H1 (cell line): ENCODE data around the gene CIAO3. TPM values are rescaled to one million over a fixed set of nuclear protein-coding genes. Genes with fewer than 3 reads are reported as not detected.

ENCODE experiments used
- ATF3 ChIP-seq: IDR thresholded peaks from 2 replicates; pipeline ENCODE4 v1.6.1; 2011; ENCODE audit warnings: low read depth, mild to moderate bottlenecking, low read length; ENCODE audit not compliant: insufficient read depth
- BACH1 ChIP-seq: IDR thresholded peaks from 2 replicates; pipeline ENCODE4 v1.6.1; 2012; ENCODE audit warnings: low read length, improper control_type of control experiment
- BRCA1 ChIP-seq: IDR thresholded peaks from 2 replicates; pipeline ENCODE4 v1.6.1; 2012; ENCODE audit warnings: low read depth, low read length, improper control_type of control experiment
- CBX5 ChIP-seq: fragments of 300-800, 300-1000 bp; sonication (generic); IDR thresholded peaks from 2 replicates; pipeline ENCODE4 v1.7.1; 2016; ENCODE audit warnings: antibody characterized with exemption, low read length, low read depth
- CBX8 ChIP-seq: fragments of 300-800, 300-1000 bp; sonication (generic); IDR thresholded peaks from 2 replicates; pipeline ENCODE4 v1.7.1; 2016; ENCODE audit warnings: low read depth, low read length, borderline replicate concordance
- HDAC6 ChIP-seq: IDR thresholded peaks from one replicate; pipeline ENCODE4 v1.7.1; 2012; ENCODE audit warnings: low read depth, mild to moderate bottlenecking, inconsistent platforms, low read length, moderate library complexity
- JUN ChIP-seq: IDR thresholded peaks from 2 replicates; pipeline ENCODE4 v1.6.1; 2011; ENCODE audit warnings: low read depth, mild to moderate bottlenecking, improper control_type of control experiment, low read length
- MAFK ChIP-seq: IDR thresholded peaks from 2 replicates; pipeline ENCODE4 v1.6.1; 2012; ENCODE audit warnings: low read depth, mild to moderate bottlenecking, improper control_type of control experiment, low read length
- NANOG ChIP-seq: IDR thresholded peaks from 2 replicates; pipeline ENCODE4 v1.6.1; 2011; ENCODE audit warnings: low read length, low read depth, mild to moderate bottlenecking, inconsistent platforms; ENCODE audit not compliant: insufficient read depth, poor library complexity, severe bottlenecking
- NRF1 ChIP-seq: IDR thresholded peaks from 2 replicates; pipeline ENCODE4 v1.6.1; 2011; ENCODE audit warnings: mild to moderate bottlenecking, low read depth, low read length, improper control_type of control experiment
- PHF8 ChIP-seq: fragments of 200-600 bp; sonication (generic); conservative IDR thresholded peaks from 2 replicates; pipeline ENCODE4 v1.7.1; 2012; ENCODE audit warnings: low read depth, mild to moderate bottlenecking, inconsistent platforms, low read length, moderate library complexity
- POLR2A ChIP-seq, 2 experiments: IDR thresholded peaks; 1 replicate in 1 of 2; 2 replicates in 1 of 2; pipeline ENCODE4 v1.6.1; 2011; ENCODE audit warnings: low read depth in 2 of 2, low read length in 2 of 2, mild to moderate bottlenecking in 2 of 2; ENCODE audit errors: control extremely low read depth in 1 of 2
- RFX5 ChIP-seq: IDR thresholded peaks from 2 replicates; pipeline ENCODE4 v1.6.1; 2011; ENCODE audit warnings: low read depth, low read length, improper control_type of control experiment, borderline replicate concordance
- RXRA ChIP-seq: IDR thresholded peaks from 2 replicates; pipeline ENCODE4 v1.6.1; 2011; ENCODE audit warnings: low read depth, mild to moderate bottlenecking, low read length, moderate library complexity; ENCODE audit not compliant: insufficient read depth
- SAP30 ChIP-seq: fragments of 300-600 bp; sonication (generic); IDR thresholded peaks from 2 replicates; pipeline ENCODE4 v1.7.1; 2012; ENCODE audit warnings: low read length, moderate library complexity, mild to moderate bottlenecking, inconsistent platforms; ENCODE audit not compliant: insufficient read depth, insufficient replicate concordance
- SIRT6 ChIP-seq: IDR thresholded peaks from one replicate; pipeline ENCODE4 v1.7.1; 2012; ENCODE audit warnings: low read length, inconsistent platforms
- SP1 ChIP-seq: IDR thresholded peaks from 2 replicates; pipeline ENCODE4 v1.6.1; 2011; ENCODE audit warnings: low read depth, low read length
- SP4 ChIP-seq: IDR thresholded peaks from 2 replicates; pipeline ENCODE4 v1.6.1; 2012; ENCODE audit warnings: low read length, inconsistent platforms
- SRF ChIP-seq: IDR thresholded peaks from 2 replicates; pipeline ENCODE4 v1.6.1; 2011; ENCODE audit warnings: mild to moderate bottlenecking, low read depth, low read length, moderate library complexity
- SUZ12 ChIP-seq: fragments of 200-600 bp; sonication (generic); IDR thresholded peaks from 2 replicates; pipeline ENCODE4 v1.6.1; 2012; ENCODE audit warnings: mild to moderate bottlenecking, inconsistent platforms, low read length, moderate library complexity, mixed read lengths
- TCF12 ChIP-seq: IDR thresholded peaks from 2 replicates; pipeline ENCODE4 v1.6.1; 2011; ENCODE audit warnings: low read depth, mild to moderate bottlenecking, low read length
- USF2 ChIP-seq: IDR thresholded peaks from 2 replicates; pipeline ENCODE4 v1.6.1; 2011; ENCODE audit warnings: low read length, improper control_type of control experiment
- polyA plus RNA-seq, 7 experiments: library from polyadenylated mRNA; depleted of rRNA in 3 of 7; stranded (reverse) in 5 of 7; unstranded in 2 of 7; fragments of >200 nt in 5 of 7; fragments of 200-250 nt in 2 of 7; gene quantifications; 1 replicate in 5 of 7; 2 replicates in 1 of 7; 4 replicates in 1 of 7; pipeline versions ENCODE4 v1.2.1 to v1.2.3, GENCODE V29; 2011 to 2013; ENCODE audit warnings: missing spikeins in 2 of 7, mixed read lengths in 2 of 7
- total RNA-seq: library from RNA; stranded (reverse); fragmentation: NEBNext Ultra II Directional; extraction: Animal tissue kit (Norgen Biotek cat#: 25700); gene quantifications from 2 replicates; pipeline ENCODE4 v1.2.1, GENCODE V29; 2021

Gene CIAO3
- total and polyA plus RNA-seq, 2 of the 8 experiments (the other 6 are each of a cell fraction or from before 2014, with no cell fraction given), result 20.0 to 20.4 TPM

GRCh38 chr16:719815-720446 lies 20.9 kb downstream of the CIAO3 start (continued):
- no peak for TF ChIP-seq JUN
- TF ChIP-seq USF2, result no peak
- 0 out of 2 replicates have a peak, but pooled peaks have one; percentile 25 for TF ChIP-seq BACH1
- TF ChIP-seq TCF12, result no peak
- TF ChIP-seq CBX8, result no peak
- TF ChIP-seq PHF8, result no peak
- no peak for TF ChIP-seq RXRA
- no peak for TF ChIP-seq RFX5
- TF ChIP-seq BRCA1, result no peak
- no peak for TF ChIP-seq ATF3
- no peak for TF ChIP-seq SP4
- TF ChIP-seq NRF1, result no peak
- TF ChIP-seq HDAC6, result no peak
- TF ChIP-seq NANOG, result no peak
- TF ChIP-seq CBX5, result no peak
- peak in 1 of 2 experiments; percentile 36; a peak in 1 of 3 replicates for TF ChIP-seq POLR2A (IDR thresholded peaks at IDR 0.05; ENCODE audit: control extremely low read depth in 1 of 2, low read depth in 2 of 2, low read length in 2 of 2)
- no peak for TF ChIP-seq SIRT6
- no peak for TF ChIP-seq MAFK
- no peak for TF ChIP-seq SUZ12
- no peak for TF ChIP-seq SP1
- TF ChIP-seq SRF, result no peak
- TF ChIP-seq SAP30, result peak; percentile 55
